NK-92 (cell line): ENCODE data around the gene LCP1.
"Not testable (repeated sequence)": the region's sequence is repeated elsewhere in the genome, so short reads cannot be mapped to it uniquely, and the experiment has no call there.

Experiments
- DNase-seq: peaks from one replicate; lab custom pipeline; 2025; ENCODE audit not compliant: unreplicated experiment; lab: John Stamatoyannopoulos, UW

The LCP1 gene

DNA sequence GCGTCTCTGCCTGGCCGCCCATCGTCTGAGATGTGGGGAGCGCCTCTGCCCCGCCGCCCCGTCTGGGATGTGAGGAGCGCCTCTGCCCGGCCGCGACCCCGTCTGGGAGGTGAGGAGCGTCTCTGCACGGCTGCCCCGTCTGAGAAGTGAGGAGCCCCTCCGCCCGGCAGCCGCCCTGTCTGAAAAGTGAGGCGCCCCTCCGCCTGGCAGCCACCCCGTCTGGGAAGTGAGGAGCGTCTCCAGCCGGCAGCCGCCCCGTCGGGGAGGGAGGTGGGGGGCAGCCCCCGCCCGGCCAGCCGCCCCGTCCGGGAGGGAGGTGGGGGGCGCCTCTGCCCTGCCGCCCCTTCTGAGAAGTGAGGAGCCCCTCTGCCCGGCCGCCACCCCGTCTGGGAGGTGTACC, 19.2 kb downstream of the LCP1 start:
- not testable (repeated sequence) for DNase-seq

GRCh38 chr13:46160471-46161066, 21.4 kb downstream of the LCP1 start:
- DNase-seq: no peak

- DNase-seq: no peak
Measured at GRCh38 chr13:46160065-46160464, 21.9 kb downstream of the LCP1 start.

GRCh38 chr13:46158983-46159382, 23.0 kb downstream of the LCP1 start:
- DNase-seq: no peak

GRCh38 chr13:46158222-46158621, 23.8 kb downstream of the LCP1 start:
- DNase-seq: no peak

DNA sequence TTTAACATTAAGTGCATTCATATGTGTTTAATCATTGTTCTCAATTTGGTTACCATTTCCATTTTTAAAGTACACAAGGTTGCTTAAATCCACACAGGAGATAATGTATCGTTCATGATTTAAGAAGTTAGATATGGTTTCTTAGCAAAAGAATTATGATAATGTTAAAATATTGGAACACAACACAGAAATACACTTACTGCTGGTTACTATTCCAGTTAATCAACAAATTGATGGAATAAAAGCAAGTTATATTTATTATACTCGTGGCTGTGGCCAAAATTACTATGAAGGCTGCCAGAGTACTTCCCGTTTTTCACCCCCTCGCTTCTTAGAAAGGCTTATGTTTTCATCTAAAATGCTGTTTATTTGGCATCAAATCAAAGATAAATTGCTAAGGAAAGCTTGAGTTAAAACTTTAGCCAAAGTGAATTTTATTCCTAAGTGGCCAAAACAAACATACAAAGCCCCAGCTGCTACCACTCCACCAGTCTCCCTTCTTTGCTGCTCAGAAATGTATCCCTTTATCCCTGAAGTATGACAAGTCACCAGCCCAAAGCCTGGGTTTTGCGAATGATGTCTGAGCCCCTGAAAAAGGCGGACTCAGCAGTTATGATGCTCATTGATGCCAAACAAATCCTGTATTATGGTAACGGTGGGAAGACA, 27.7 kb downstream of the LCP1 start:
- DNase-seq: no peak

DNA sequence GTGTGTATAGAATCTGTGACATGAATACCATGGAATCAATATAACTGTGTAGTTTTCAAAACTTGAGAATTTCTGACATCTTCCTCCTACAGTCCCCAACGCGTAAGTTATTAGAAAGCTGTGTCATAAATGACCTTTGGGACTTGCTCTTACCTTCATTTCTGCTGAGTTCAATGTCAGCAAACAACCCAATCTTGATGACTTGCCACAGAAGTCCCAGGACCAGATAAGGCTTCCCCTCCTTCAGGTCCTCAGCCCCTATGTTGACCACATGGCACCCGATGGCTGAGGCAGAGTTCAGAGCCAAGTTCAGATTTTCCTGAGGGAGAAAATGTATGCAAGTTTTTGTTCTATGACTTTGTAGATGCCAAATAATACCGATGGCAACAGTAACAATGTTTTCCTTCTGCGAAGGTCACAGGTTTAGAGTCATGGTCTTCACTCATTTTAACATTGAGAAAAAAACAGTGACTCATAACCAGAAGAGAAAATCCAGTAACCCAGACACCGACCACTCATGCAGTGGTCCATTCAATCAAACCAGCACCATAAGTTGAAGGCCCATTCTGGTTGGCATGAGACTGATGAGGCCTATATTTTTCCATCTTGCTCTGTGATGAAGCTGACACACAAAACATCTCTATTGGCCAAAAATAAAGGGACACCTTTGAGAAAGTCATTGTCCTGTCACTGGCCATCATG, 29.2 kb downstream of the LCP1 start:
- no peak for DNase-seq

- DNase-seq: no peak
Measured at GRCh38 chr13:46150134-46150693, 31.8 kb downstream of the LCP1 start.

DNA sequence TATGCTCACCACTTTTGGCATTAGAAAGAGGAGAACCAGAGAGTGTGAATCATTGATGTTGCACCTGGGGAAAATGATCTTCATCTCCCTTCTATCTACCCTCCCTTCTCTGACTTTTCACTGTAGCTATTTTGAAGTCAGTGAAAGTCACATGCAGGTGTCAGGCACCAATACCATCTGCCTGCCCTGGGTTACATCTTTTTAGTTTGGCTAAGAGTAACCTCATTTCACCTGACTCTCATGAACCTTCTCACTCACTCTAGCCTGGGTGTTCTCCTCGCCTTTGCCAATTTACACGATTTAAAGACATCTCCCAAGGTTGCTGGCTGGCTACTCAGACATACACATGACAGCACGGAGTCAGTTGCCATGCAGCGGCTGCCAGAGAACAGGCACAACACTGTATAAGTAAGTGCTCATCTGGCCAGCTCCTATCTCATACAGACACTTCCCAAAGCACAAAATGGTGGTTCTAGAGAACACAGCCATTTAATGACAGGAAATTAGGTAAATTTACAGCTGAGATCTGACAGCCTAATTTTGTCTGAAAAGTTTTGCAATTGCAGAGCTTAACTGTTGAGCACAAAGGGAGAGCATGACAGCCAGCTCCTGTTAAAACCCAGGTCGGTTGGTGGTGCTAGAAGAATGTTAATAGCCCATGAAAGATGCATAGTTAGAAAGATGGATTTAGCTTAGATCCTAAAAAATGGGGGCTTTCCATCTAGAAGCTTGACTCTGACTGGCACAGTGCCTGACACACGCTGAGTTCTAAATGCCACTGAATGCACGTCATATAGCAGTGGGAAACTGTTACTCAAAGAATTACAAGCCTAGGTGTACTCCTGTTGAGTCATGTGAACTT, 32.5 kb downstream of the LCP1 start:
- no peak for DNase-seq

DNA sequence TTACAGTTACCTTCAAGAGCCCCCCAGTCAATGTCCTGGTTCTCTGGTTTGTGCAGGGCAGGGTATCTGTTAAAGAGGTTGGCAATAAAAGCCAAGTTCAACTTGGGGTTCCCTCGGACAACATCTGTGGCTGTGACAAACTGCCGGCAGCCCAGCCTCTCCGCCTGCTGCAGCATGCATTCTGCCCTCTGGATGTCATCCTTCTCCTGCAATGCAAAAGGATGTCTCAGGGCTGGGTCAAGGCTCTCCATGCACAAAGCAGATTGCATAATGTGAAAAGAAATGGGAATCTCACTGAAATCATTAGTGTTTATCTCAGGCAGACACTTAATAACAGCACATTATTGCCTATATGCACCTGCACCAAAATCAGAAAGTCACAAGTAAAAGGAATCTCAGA, 35.1 kb downstream of the LCP1 start:
- DNase-seq: no peak

- no peak for DNase-seq
Measured at GRCh38 chr13:46145950-46146349, 36.0 kb downstream of the LCP1 start.

DNA sequence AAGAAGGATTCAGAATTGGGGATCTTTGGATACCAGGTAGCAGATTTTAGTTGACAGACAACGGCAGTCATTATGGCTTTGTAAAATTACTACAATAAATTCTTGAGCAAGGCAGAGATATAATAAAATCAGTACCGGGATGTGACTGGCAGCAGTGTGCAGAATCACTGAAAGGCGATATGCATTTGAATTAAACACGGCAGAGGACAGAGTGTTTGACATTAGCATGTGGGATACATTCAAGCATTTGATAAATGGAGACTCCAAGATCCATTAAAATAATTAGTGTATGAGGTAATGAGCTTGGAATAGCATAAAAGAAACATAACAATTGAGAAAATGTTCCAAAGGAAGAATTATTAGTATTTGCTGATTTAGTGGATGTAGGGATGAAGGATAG, 36.8 kb downstream of the LCP1 start:
- DNase-seq: no peak

GRCh38 chr13:46143184-46143701, 38.7 kb downstream of the LCP1 start:
- DNase-seq: no peak

DNA sequence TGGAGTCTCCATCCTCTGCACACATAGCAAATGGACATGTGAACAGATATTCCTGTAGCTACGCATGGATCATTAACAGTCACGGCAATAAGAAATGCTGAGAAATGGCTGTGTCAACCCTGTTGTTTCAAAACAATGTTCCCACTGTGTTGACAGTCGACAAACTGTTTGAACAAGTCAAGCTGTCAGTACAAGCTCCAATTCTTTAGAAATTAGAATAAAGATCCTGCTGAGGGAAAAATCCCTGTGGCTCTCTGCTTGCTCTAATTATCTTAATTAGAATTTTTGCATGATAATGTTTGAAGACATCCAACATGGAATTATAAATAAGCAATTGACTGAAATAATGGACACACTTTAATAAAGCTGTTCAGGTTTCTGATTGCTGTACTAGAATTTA, 39.2 kb downstream of the LCP1 start:
- no peak for DNase-seq

- DNase-seq: no peak
Measured at GRCh38 chr13:46140044-46140443, 41.9 kb downstream of the LCP1 start.

GRCh38 chr13:46137627-46138317, 44.2 kb downstream of the LCP1 start:
- DNase-seq: no peak

GRCh38 chr13:46136688-46137087, 45.3 kb downstream of the LCP1 start:
- no peak for DNase-seq

GRCh38 chr13:46134961-46135522, 46.9 kb downstream of the LCP1 start:
- DNase-seq: no peak

GRCh38 chr13:46134494-46134893, 47.5 kb downstream of the LCP1 start:
- no peak for DNase-seq

GRCh38 chr13:46132109-46132508, 49.9 kb downstream of the LCP1 start:
- no peak for DNase-seq
